GM18867 (cell line): ENCODE data around the gene UBA3.

ENCODE experiments used
- ATAC-seq: cut with Tn5 transposase; IDR thresholded peaks from one replicate; pipeline ENCODE4 v1.9.1; 2021; ENCODE audit warnings: mild to moderate bottlenecking, moderate library complexity; ENCODE audit not compliant: unreplicated experiment

The UBA3 gene

DNA sequence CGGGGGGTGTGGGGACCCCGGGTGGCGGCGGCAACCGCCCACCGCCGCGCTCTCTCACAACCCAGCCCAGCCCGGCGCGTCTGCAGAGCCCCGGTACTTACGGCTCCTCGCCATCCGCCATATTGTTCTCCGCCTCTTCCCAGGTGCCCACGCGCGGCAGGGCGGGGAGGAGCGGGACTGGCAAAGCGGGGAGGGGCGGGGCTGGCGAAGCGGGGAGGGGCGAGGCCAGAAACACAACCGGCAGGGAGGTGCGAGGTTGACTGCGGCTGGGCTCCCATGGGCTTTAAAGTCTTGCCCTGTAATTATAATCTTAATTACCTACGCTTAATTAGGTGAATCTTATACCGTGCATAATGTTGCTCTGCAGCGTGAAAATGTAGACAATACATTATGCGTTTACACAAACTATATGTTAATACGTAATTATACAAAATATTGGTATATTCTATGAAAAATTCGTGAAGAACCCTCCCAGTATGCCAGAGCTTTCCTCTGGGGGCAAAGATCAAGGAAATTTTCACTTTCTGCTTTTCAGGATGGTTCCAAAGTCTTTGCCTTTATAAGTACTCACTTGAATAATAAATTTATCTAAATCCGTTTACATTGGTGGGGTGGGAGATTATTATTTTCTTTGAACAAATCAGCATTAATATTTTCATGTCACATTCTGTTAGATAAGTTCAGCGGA lies at the start of gene UBA3:
Gene UBA3, minus strand, starts transcription at position 133 of the 688 bp plus-strand sequence. Its CDS starts 12 bp downstream, at position 121.
- ATAC-seq = peak; percentile 53

- no peak for ATAC-seq
Observed at GRCh38 chr3:69129531-69129930, 49.4 kb upstream of the UBA3 start.

DNA sequence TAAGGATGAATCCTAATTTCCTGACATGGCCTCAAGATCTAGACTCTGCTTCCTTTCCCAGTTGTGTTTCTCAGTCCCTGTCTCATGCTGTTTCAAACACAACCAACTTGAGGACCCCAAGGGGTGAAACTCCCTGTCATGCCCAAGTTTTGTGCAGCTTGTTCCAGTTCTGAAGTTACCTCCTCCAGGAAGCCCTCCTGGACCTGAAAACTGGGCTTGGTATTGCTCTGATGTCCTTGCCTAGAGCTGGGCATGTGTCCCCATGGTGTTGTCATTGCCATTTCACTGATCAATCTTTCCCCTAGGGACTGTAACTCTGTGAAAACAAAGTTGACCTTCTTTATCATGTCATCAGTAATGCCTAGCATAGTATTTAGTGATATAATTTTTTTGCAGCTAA lies 48.3 kb upstream of the UBA3 start:
- no peak for ATAC-seq

GRCh38 chr3:69126999-69127398 lies 46.8 kb upstream of the UBA3 start:
- no peak for ATAC-seq

- no peak for ATAC-seq
Observed at GRCh38 chr3:69126216-69126615, 46.1 kb upstream of the UBA3 start.

GRCh38 chr3:69122403-69122802 lies 42.2 kb upstream of the UBA3 start, which contains the start of gene LMOD3:
Gene LMOD3 (minus strand): TSS chr3:69122595. CDS start chr3:69122386, 209 bp downstream.
- ATAC-seq = no peak

DNA sequence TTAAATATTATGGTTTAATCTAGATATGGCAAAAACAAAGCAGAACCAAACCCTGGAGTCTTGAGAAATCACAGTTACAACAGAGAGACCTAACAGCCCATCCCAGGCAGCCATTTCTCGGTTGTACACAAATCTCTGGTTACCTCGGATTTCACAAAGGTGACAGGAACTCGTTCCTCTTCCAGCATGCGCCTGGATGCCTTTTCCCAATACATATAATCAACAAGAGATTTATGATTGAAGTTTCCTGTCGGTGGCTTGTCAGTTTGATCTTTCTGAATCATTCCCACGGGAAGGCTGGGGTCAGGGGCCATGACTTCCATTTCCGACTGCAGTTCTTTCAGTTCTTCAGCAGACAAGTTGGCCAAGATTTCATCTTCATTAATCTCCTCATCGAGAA lies 41.8 kb upstream of the UBA3 start:
- no peak for ATAC-seq

DNA sequence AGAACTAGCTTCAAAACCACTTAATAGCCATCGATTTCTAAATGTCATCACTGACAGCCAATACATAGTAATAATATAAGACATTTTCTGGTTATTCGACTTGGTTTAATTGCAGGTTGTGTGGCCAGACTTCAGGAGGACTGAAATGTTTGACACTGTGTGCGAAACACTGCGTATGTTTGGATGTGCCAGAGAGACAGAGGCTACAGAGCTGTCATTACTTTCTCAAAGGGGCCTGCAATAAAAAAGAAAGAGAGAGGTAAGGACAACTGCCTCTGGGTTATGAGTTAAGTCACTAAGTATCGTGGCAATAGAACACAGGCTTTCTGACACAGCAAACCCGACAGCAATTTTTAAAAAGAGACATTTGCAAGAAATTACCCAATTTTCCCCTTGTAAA lies 41.3 kb upstream of the UBA3 start:
- no peak for ATAC-seq

DNA sequence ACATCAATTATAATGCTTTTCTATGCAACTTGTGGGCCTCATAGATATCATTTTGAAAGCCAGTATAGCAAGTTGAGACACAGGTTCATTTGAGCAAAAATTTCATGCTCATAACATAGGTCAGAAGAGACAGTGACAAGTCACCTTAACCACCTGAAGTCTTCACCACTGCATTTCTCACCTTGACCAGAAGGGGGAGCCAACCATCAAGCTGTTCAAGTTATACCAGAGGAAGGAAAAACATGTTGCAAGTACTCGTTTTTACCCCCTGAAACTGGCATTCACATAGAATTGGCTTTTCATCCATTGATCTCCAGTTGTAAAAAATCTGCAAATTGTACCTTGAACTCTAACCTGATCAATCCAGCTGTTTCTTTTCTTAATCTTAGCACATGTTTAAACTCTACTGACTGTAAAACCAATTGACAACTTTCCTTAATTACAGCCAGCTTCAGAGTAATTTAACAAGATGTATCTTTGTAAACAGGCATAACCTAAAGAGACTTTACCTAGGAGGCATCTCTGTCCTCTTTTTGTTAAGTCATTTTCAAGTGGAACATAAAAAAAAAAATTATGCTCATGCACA lies 40.8 kb upstream of the UBA3 start:
- peak; percentile 89 for ATAC-seq

- ATAC-seq = no peak
Observed at GRCh38 chr3:69119681-69120080, 39.5 kb upstream of the UBA3 start.

- no peak for ATAC-seq
Observed at GRCh38 chr3:69119138-69119537, 39.0 kb upstream of the UBA3 start.

GRCh38 chr3:69118555-69118954 lies 38.4 kb upstream of the UBA3 start:
- ATAC-seq = no peak

DNA sequence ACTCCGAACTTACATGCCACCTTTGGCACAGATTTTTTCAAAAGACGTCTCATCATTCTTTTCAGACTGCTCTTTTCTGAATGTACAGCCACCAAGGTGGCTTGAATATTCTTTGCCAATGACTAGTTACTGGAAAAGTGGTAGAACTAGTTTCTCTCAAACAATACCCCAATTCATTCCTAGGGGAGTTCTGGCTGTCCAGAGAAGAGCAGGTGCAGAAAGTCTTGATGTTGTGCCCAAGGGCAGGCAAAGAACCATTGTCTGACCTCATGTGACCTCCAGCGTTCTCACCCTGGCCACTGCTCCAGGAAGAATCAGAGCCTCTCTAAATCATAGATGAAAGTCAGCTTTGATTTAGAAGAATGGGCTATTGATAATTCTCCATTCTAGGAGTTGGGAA lies 36.7 kb upstream of the UBA3 start:
- ATAC-seq = no peak

DNA sequence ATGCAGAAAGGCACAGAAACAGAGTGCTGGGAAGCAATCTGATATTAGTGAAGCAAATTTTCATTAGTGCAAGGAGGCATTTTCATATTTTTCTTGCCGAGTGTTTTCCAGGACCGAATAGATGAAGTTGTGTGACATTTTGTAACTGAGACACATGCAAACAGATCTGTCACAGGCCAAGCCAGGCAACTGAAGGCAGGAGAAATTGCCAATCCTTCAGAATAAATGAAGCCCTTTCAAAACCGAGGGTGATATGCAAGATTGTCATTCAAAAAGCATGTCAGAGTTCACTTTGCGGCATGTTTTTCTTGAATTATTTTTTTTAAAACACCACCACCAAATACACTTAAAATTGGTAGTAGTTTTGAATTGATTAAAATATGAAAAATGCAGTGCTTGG lies 36.0 kb upstream of the UBA3 start:
- no peak for ATAC-seq

GRCh38 chr3:69115731-69116130 lies 35.6 kb upstream of the UBA3 start:
- ATAC-seq = no peak

DNA sequence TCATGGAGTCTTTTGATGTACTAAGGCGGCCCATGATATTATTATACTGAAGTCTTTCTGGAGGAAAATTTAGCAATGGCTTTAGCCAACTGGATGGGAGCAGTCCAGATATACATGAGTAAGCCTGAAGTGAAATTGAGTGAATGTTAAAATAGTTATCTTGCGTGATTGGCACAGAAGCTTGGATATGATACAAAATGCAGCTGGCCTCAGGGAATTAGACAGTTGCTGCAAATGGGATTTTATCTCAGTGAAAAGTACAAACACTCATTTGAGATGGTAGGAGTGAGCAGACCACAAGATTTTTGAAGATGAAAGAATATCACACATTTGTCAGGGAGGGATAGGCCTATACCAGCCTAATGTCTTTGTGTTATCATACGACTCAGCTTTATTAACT lies 33.4 kb upstream of the UBA3 start:
- ATAC-seq = no peak

GRCh38 chr3:69110941-69111546 lies 30.9 kb upstream of the UBA3 start:
- no peak for ATAC-seq

GRCh38 chr3:69108811-69109210 lies 28.6 kb upstream of the UBA3 start:
- ATAC-seq = no peak

- no peak for ATAC-seq
Observed at GRCh38 chr3:69107841-69108240, 27.7 kb upstream of the UBA3 start.

DNA sequence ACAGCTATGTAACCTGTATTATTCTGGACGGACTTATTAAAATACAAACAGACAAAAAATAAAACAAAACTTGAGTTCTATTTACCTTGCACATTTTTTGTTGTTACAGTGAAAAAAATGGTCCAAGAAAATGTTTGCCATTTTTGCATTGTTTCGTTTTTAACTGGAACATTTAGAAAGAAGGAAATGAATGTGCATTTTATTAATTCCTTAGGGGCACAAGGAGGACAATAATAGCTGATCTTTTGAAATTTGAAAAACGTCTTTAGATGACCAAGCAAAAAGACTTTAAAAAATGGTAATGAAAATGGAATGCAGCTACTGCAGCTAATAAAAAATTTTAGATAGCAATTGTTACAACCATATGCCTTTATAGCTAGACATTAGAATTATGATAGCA lies 25.2 kb upstream of the UBA3 start:
- no peak for ATAC-seq

DNA sequence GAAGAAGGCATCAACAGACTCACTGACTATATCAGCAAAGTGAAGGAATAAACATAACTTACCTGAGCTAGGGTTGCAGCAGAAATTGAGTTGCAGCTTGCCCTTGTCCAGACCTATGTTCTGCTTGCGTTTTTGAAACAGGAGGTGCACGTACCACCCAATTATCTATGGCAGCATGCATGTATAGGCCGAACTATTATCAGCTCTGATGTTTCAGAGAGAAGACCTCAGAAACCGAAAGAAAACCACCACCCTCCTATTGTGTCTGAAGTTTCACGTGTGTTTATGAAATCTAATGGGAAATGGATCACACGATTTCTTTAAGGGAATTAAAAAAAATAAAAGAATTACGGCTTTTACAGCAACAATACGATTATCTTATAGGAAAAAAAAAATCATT lies 24.4 kb upstream of the UBA3 start:
- ATAC-seq = no peak

GRCh38 chr3:69103123-69103522 lies 23.0 kb upstream of the UBA3 start:
- ATAC-seq = no peak
